PC-3 (cell line): ENCODE data around the gene LAT. TPM values are rescaled to one million over a fixed set of nuclear protein-coding genes. Genes with fewer than 3 reads are reported as not detected.

ENCODE experiments used
- ATAC-seq: fragments of 200-7000 bp; cut with Tn5 transposase; 2 replicates; pipeline ENCODE4 v1.9.1; 2020; ENCODE audit warnings: mild to moderate bottlenecking, moderate library complexity
- BruUV-seq: library from RNA; stranded (reverse); fragments of 400-500 nt; replicated peaks from 2 replicates; lab custom pipeline; 2021; lab: Mats Ljungman, UMichigan
- CTCF ChIA-PET: fragments of 300-600 bp; sonication (Branson Sonifier 250); formaldehyde crosslinking; loops from one replicate; lab custom pipeline; 2022; ENCODE audit warnings: antibody characterized with exemption; lab: Charles Lee
- POLR2A ChIA-PET: fragments of 300-600 bp; sonication (Branson Sonifier 250); formaldehyde crosslinking; loops from one replicate; lab custom pipeline; 2022; ENCODE audit warnings: antibody characterized with exemption; ENCODE audit not compliant: unreplicated experiment; lab: Charles Lee
- DNase-seq: peaks from one replicate; pipeline ENCODE4 v3.0.0-alpha.2; 2015
- H2AFZ ChIP-seq: fragments of 300-600 bp; sonication (generic); 2 replicates; pipeline ENCODE4 v1.6.0; 2016; ENCODE audit warnings: antibody characterized with exemption, low read length
- H3F3A ChIP-seq: fragments of 300-600 bp; sonication (generic); one replicate; pipeline ENCODE4 v1.6.0; 2017; ENCODE audit warnings: antibody characterized with exemption, low read length, control low read depth, mild to moderate bottlenecking; ENCODE audit not compliant: unreplicated experiment
- H3K27ac ChIP-seq: fragments of 300-600 bp; sonication (generic); 2 replicates; pipeline ENCODE4 v1.5.1; 2016; ENCODE audit warnings: mild to moderate bottlenecking, low read length
- H3K27me3 ChIP-seq: fragments of 300-600 bp; sonication (generic); 2 replicates; pipeline ENCODE4 v1.6.1; 2016; ENCODE audit warnings: low read length, mixed read lengths
- H3K36me3 ChIP-seq: fragments of 300-600 bp; sonication (generic); 2 replicates; pipeline ENCODE4 v1.6.1; 2016; ENCODE audit warnings: low read depth, mixed run types, low read length, mixed read lengths
- H3K4me1 ChIP-seq: fragments of 300-600 bp; sonication (generic); 2 replicates; pipeline ENCODE4 v1.5.1; 2016; ENCODE audit warnings: low read length; ENCODE audit not compliant: insufficient read depth
- H3K4me2 ChIP-seq: fragments of 300-600 bp; sonication (generic); 2 replicates; pipeline ENCODE4 v1.6.0; 2016; ENCODE audit warnings: low read length
- H3K4me3 ChIP-seq: fragments of 300-600 bp; sonication (generic); 2 replicates; pipeline ENCODE4 v1.5.1; 2016; ENCODE audit warnings: mild to moderate bottlenecking, low read length, mixed read lengths
- H3K79me2 ChIP-seq: fragments of 300-600 bp; sonication (generic); 2 replicates; pipeline ENCODE4 v1.6.1; 2017; ENCODE audit warnings: low read length, mixed read lengths
- H3K9ac ChIP-seq: fragments of 300-600 bp; sonication (generic); 2 replicates; pipeline ENCODE4 v1.6.0; 2016; ENCODE audit warnings: mild to moderate bottlenecking, low read length
- H3K9me2 ChIP-seq: fragments of 300-600 bp; sonication (generic); replicated peaks from 2 replicates; pipeline ENCODE4 v1.6.1; 2016; ENCODE audit warnings: mixed run types, low read length, mixed read lengths
- H3K9me3 ChIP-seq: fragments of 300-600 bp; sonication (generic); 2 replicates; pipeline ENCODE4 v1.6.1; 2016; ENCODE audit warnings: low read length, mixed read lengths
- H4K20me1 ChIP-seq: fragments of 300-600 bp; sonication (generic); 2 replicates; pipeline ENCODE4 v1.6.1; 2016; ENCODE audit warnings: low read length, mixed read lengths
- EZH2 ChIP-seq: fragments of 300-600 bp; sonication (generic); IDR thresholded peaks from one replicate; pipeline ENCODE4 v1.6.1; 2017; ENCODE audit warnings: antibody characterized with exemption, mild to moderate bottlenecking, low read length; ENCODE audit not compliant: unreplicated experiment
- EZH2phosphoT487 ChIP-seq: fragments of 300-600 bp; sonication (generic); IDR thresholded peaks from 2 replicates; pipeline ENCODE4 v1.6.1; 2018; ENCODE audit warnings: mild to moderate bottlenecking, antibody characterized with exemption, low read length, borderline replicate concordance
- intact Hi-C: fragments of 100-400 bp; cut with micrococcal nuclease; formaldehyde crosslinking; loops from 2 replicates; pipeline ENCODE4 v1.9.0; 2023
- total RNA-seq: library from RNA; depleted of rRNA; stranded (reverse); fragments of >200 nt; gene quantifications from 2 replicates; pipeline ENCODE4 v1.2.3, GENCODE V29; 2014
- TF ChIP-seq, protein P1 (sequence below): fragments of 300-600 bp; sonication (generic); conservative IDR thresholded peaks from 2 replicates; pipeline ENCODE4 v1.5.1; 2017; ENCODE audit warnings: antibody characterized with exemption, low read depth, mild to moderate bottlenecking, low read length

The LAT gene
- total RNA-seq, 1 experiment from 2014 or later: 1.0 TPM

DNA sequence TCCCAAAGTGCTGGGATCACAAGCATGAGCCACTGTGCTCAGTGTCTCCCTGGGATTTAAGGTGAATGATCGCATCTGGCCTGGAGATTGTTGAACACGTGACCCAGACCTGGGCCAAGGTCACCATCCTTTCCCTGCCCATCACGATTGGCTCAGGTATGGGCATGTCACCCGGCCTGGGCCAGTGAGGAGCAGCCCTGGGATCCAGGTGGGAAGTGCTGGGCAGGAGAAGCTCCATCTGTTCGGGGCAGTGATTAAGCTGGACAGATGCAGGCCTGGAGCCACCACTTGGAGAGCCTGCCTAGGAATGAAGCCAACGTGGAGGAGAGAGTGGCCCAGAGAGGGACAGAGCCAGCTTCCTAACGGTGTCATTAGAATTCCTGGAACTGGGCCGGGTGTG is 6.8 kb downstream of the LAT start:
- Histone ChIP-seq H3K27ac (no peak overlapping the region), H3K4me2 (no peak overlapping the region), H3F3A (no peaks in the 10 kb centered on the region), H3K9me3 (no peaks in the 10 kb centered on the region), H4K20me1 (no peaks in the 10 kb centered on the region), H3K27me3 (no peaks in the 10 kb centered on the region), H3K4me1 (no peaks in the 10 kb centered on the region), H3K36me3 (no peaks in the 10 kb centered on the region), H3K9me2 (no peaks in the 10 kb centered on the region), H3K79me2 (no peaks in the 10 kb centered on the region), H3K4me3 (no peak overlapping the region), H2AFZ (no peak overlapping the region), H3K9ac (no peak overlapping the region)
- TF ChIP-seq EZH2: no peak
- TF ChIP-seq, protein P1, sequence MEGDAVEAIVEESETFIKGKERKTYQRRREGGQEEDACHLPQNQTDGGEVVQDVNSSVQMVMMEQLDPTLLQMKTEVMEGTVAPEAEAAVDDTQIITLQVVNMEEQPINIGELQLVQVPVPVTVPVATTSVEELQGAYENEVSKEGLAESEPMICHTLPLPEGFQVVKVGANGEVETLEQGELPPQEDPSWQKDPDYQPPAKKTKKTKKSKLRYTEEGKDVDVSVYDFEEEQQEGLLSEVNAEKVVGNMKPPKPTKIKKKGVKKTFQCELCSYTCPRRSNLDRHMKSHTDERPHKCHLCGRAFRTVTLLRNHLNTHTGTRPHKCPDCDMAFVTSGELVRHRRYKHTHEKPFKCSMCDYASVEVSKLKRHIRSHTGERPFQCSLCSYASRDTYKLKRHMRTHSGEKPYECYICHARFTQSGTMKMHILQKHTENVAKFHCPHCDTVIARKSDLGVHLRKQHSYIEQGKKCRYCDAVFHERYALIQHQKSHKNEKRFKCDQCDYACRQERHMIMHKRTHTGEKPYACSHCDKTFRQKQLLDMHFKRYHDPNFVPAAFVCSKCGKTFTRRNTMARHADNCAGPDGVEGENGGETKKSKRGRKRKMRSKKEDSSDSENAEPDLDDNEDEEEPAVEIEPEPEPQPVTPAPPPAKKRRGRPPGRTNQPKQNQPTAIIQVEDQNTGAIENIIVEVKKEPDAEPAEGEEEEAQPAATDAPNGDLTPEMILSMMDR: no peak
- TF ChIP-seq EZH2phosphoT487: no peak
- ATAC-seq (no peak), DNase-seq (no peak)
- intact Hi-C loops: no loop called here
- BruUV-seq: no TSS peak
- ChIA-PET POLR2A (interaction anchor here (0.7 kb wide), 1 partner anchor 10 kb away, joined by 7 read pairs; no protein-coding TSS in a partner anchor), CTCF (no interaction called here)

- Histone ChIP-seq H3K9me3 (no peaks in the 10 kb centered on the region), H3K9me2 (no peaks in the 10 kb centered on the region), H3K36me3 (no peaks in the 10 kb centered on the region), H3K4me1 (no peaks in the 10 kb centered on the region), H3K27me3 (no peaks in the 10 kb centered on the region), H4K20me1 (no peaks in the 10 kb centered on the region), H3K9ac (no peak overlapping the region), H3K4me2 (no peak overlapping the region), H3K79me2 (no peaks in the 10 kb centered on the region), H3F3A (no peaks in the 10 kb centered on the region), H2AFZ (no peak overlapping the region), H3K27ac (no peak overlapping the region), H3K4me3 (no peak overlapping the region)
- no peak for DNase-seq
- ChIA-PET CTCF (no interaction called here), POLR2A (no interaction called here)
- BruUV-seq: no TSS peak
- no peak for ATAC-seq
- intact Hi-C loops: no loop called here
- TF ChIP-seq EZH2 (no peak), EZH2phosphoT487 (no peak)
- TF ChIP-seq, protein P1: no peak
Observed at GRCh38 chr16:28992496-28992895, 7.6 kb downstream of the LAT start.

DNA sequence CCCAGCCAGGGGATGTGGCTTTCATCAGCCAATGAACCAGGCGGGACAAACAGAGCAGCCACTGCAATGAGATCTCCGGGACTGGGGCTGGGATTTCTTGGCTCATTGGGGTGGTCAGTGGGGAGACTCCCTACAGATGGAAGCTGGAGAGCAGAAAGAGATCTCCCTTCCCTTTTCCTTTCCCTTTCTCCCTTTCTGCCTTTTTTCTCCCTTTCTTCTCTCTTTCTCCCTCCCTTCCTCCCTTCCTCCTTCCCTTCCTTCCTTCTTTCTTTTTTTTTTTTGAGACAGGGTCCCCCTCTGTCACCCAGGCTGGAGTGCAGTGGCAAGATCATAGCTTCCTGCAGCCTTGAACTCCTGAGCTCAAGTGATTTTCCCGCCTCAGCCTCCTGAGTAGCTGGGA is 14.0 kb downstream of the LAT start:
- Histone ChIP-seq H3K9ac (no peak overlapping the region), H3K79me2 (no peaks in the 10 kb centered on the region), H3K36me3 (no peaks in the 10 kb centered on the region), H3K27me3 (no peaks in the 10 kb centered on the region), H3K4me1 (no peaks in the 10 kb centered on the region), H3K4me2 (no peak overlapping the region), H3K9me2 (no peaks in the 10 kb centered on the region), H4K20me1 (no peaks in the 10 kb centered on the region), H3K27ac (no peak overlapping the region), H3F3A (no peaks in the 10 kb centered on the region), H2AFZ (no peak overlapping the region), H3K9me3 (no peaks in the 10 kb centered on the region), H3K4me3 (no peak overlapping the region)
- ATAC-seq (no peak), DNase-seq (no peak)
- no TSS peak for BruUV-seq
- TF ChIP-seq, protein P1: no peak
- TF ChIP-seq EZH2: no peak
- no peak for TF ChIP-seq EZH2phosphoT487
- ChIA-PET POLR2A (no interaction called here), CTCF (no interaction called here)
- intact Hi-C loops: no loop called here
